Pons (tissue), 1 donor: Measurements from ENCODE around the gene PALS1.

Experiments
- DNase-seq: peaks from one replicate; pipeline ENCODE4 v3.0.0-alpha.2; 2016; ENCODE audit warnings: low spot score

The PALS1 gene

GRCh38 chr14:67241411-67242167 is at the start of gene PALS1:
Gene PALS1 (plus strand): TSS chr14:67241435. CDS start chr14:67279171, 37,736 bp downstream.
- peak; percentile 77 for DNase-seq

- peak; percentile 38 for DNase-seq
Observed at GRCh38 chr14:67191768-67192290, 49.4 kb upstream of the PALS1 start.

- no peak for DNase-seq
Observed at GRCh38 chr14:67192366-67192765, 48.9 kb upstream of the PALS1 start.

- no peak for DNase-seq
Observed at GRCh38 chr14:67195279-67195678, 46.0 kb upstream of the PALS1 start.

- no peak for DNase-seq
Observed at GRCh38 chr14:67199016-67199415, 42.2 kb upstream of the PALS1 start.

GRCh38 chr14:67207810-67208209 is 33.4 kb upstream of the PALS1 start:
- no peak for DNase-seq

GRCh38 chr14:67218126-67218525 is 23.1 kb upstream of the PALS1 start:
- DNase-seq, result no peak

GRCh38 chr14:67221248-67221981 is 19.8 kb upstream of the PALS1 start:
- DNase-seq, result no peak

- DNase-seq, result no peak
Observed at GRCh38 chr14:67221982-67222328, 19.3 kb upstream of the PALS1 start.

- no peak for DNase-seq
Observed at GRCh38 chr14:67225523-67225922, 15.7 kb upstream of the PALS1 start.

GRCh38 chr14:67228325-67228984 is 12.8 kb upstream of the PALS1 start:
- no peak for DNase-seq

GRCh38 chr14:67232066-67232465 is 9.2 kb upstream of the PALS1 start:
- no peak for DNase-seq

GRCh38 chr14:67232621-67233020 is 8.6 kb upstream of the PALS1 start:
- no peak for DNase-seq

GRCh38 chr14:67237591-67237990 is 3.6 kb upstream of the PALS1 start:
- DNase-seq, result no peak

- DNase-seq, result no peak
Observed at GRCh38 chr14:67239582-67239981, 1.7 kb upstream of the PALS1 start.

GRCh38 chr14:67240168-67240932 is 885 bp upstream of the PALS1 start:
- DNase-seq, result no peak

- DNase-seq, result peak; percentile 96
Observed at GRCh38 chr14:67240978-67241410, 241 bp upstream of the PALS1 start.

GRCh38 chr14:67242168-67242420 is 859 bp downstream of the PALS1 start:
- no peak for DNase-seq

GRCh38 chr14:67245104-67245503 is 3.9 kb downstream of the PALS1 start:
- DNase-seq, result no peak

- DNase-seq, result no peak
Observed at GRCh38 chr14:67251573-67252226, 10.5 kb downstream of the PALS1 start.

GRCh38 chr14:67253076-67253635 is 11.9 kb downstream of the PALS1 start:
- no peak for DNase-seq
